Activated B cell treated with CpG ODN at 0.5 μM for 24 hours (primary cell): Measurements from ENCODE around the gene CSKMT. TPM values are rescaled to one million over a fixed set of nuclear protein-coding genes. Genes with fewer than 3 reads are reported as not detected.
A peak's percentile ranks its signal among the peaks of the same experiment; 100 is the strongest.

Experiments used
- ATAC-seq: fragments of 200-7000 bp; cut with Tn5 transposase; one replicate; pipeline ENCODE4 v1.10.0; 2021; ENCODE audit warnings: low read depth, mild to moderate bottlenecking, moderate library complexity
- CTCF ChIA-PET: fragments of 350-600 bp; sonication (Branson Sonifier 250); formaldehyde crosslinking; loops from one replicate; lab custom pipeline; 2021; ENCODE audit warnings: antibody characterized with exemption; lab: Charles Lee
- POLR2A ChIA-PET: fragments of 350-600 bp; sonication (Branson Sonifier 250); formaldehyde crosslinking; loops from one replicate; lab custom pipeline; 2021; ENCODE audit warnings: antibody characterized with exemption; lab: Charles Lee
- DNase-seq: peaks from one replicate; pipeline ENCODE4 v3.0.0; 2022
- H3K27ac Mint-ChIP-seq: one replicate; pipeline ENCODE4 v1.8.0; 2020; ENCODE audit warnings: mixed read lengths
- H3K27me3 Mint-ChIP-seq: one replicate; pipeline ENCODE4 v1.8.0; 2021; ENCODE audit warnings: mixed read lengths
- H3K36me3 Mint-ChIP-seq: one replicate; pipeline ENCODE4 v1.8.0; 2021; ENCODE audit warnings: low read depth, mixed read lengths
- H3K4me1 Mint-ChIP-seq: one replicate; pipeline ENCODE4 v1.8.0; 2021; ENCODE audit warnings: mixed read lengths
- H3K4me3 Mint-ChIP-seq: one replicate; pipeline ENCODE4 v1.8.0; 2020; ENCODE audit warnings: mild to moderate bottlenecking, mixed read lengths
- H3K9me3 Mint-ChIP-seq: one replicate; pipeline ENCODE4 v1.8.0; 2020; ENCODE audit warnings: mixed read lengths
- intact Hi-C: fragments of 100-400 bp; cut with micrococcal nuclease; formaldehyde crosslinking; loops from one replicate; pipeline ENCODE4 v1.15.1; 2024
- total RNA-seq: library from RNA; stranded (reverse); gene quantifications from 2 replicates; pipeline ENCODE4 v1.2.3, GENCODE V29; 2022
- TF ChIP-seq, protein P1 (sequence below): fragments of 200-600 bp; IDR thresholded peaks from one replicate; pipeline ENCODE4 v1.8.0; 2022; ENCODE audit warnings: antibody characterized with exemption, mild to moderate bottlenecking

CSKMT gene
- total RNA-seq, 1 donor from 2014 or later: 52.1 TPM

DNA sequence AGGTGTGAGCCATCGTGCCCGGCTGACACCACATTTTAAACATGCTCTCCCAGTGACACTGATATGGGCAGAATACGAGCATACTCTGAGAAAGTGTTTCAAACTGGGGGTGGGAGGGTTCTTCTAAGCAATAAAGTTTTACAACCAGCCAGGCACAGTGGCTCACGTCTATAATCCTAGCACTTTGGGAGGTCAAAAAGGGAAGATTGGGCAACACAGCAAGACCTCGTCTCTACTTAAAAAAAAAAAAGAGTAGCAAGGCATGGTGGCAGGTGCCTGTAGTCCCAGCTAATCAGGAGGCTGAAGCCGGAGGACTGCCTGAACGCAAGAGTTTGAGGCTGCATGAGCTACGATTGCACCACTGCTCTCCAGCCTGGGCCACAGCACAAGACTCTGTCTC, 20.9 kb upstream of the CSKMT start:
- ChIA-PET CTCF (no interaction called here), POLR2A (interaction anchor here (0.6 to 5.8 kb wide), 11 partner anchors 9 to 188 kb away, joined by 3 to 130 read pairs (median 7); partner anchors contain the start of genes B3GAT3, C11orf98, CSKMT and INTS5)
- H3K27ac Mint-ChIP-seq: peak overlapping the region; percentile 12
- no peaks in the 10 kb centered on the region for H3K9me3 Mint-ChIP-seq
- intact Hi-C loops: no loop called here
- peaks cover 36% of the 10 kb centered on the region for H3K4me1 Mint-ChIP-seq
- no peaks in the 10 kb centered on the region for H3K27me3 Mint-ChIP-seq
- peak overlapping the region; percentile 32 for H3K4me3 Mint-ChIP-seq
- H3K36me3 Mint-ChIP-seq: peaks cover 35% of the 10 kb centered on the region
- TF ChIP-seq, protein P1, sequence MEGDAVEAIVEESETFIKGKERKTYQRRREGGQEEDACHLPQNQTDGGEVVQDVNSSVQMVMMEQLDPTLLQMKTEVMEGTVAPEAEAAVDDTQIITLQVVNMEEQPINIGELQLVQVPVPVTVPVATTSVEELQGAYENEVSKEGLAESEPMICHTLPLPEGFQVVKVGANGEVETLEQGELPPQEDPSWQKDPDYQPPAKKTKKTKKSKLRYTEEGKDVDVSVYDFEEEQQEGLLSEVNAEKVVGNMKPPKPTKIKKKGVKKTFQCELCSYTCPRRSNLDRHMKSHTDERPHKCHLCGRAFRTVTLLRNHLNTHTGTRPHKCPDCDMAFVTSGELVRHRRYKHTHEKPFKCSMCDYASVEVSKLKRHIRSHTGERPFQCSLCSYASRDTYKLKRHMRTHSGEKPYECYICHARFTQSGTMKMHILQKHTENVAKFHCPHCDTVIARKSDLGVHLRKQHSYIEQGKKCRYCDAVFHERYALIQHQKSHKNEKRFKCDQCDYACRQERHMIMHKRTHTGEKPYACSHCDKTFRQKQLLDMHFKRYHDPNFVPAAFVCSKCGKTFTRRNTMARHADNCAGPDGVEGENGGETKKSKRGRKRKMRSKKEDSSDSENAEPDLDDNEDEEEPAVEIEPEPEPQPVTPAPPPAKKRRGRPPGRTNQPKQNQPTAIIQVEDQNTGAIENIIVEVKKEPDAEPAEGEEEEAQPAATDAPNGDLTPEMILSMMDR: no peak
- DNase-seq (no peak), ATAC-seq (no peak)

DNA sequence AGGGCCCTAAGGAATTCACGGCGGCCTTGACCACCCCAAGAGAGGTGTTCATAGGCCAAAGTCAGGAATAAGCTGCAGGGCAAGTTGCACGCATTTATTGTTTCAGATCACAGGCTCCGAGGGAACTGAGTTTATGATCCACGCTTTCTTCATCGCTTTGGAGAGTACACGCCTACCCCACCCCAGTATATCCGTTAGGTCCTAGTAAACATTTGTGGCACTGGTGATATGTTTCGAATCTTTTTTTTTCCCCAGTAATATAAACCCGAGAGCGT, 19.5 kb upstream of the CSKMT start:
- intact Hi-C loops: no loop called here
- ChIA-PET POLR2A (interaction anchor here (0.7 to 5.8 kb wide), 17 partner anchors 9 to 236 kb away, joined by 3 to 130 read pairs (median 12); partner anchors contain the start of genes B3GAT3, BSCL2, C11orf98 and CSKMT), CTCF (interaction anchor here (1.4 kb wide), 1 partner anchor 221 kb away, joined by 3 read pairs; no protein-coding TSS in a partner anchor)
- Mint-ChIP-seq H3K36me3 (peaks cover 37% of the 10 kb centered on the region), H3K4me3 (peak overlapping the region; percentile 93), H3K27me3 (no peaks in the 10 kb centered on the region), H3K27ac (peak overlapping the region; percentile 86), H3K4me1 (peaks cover 36% of the 10 kb centered on the region), H3K9me3 (no peaks in the 10 kb centered on the region)
- no peak for DNase-seq
- TF ChIP-seq, protein P1: no peak
- ATAC-seq: no peak

DNA sequence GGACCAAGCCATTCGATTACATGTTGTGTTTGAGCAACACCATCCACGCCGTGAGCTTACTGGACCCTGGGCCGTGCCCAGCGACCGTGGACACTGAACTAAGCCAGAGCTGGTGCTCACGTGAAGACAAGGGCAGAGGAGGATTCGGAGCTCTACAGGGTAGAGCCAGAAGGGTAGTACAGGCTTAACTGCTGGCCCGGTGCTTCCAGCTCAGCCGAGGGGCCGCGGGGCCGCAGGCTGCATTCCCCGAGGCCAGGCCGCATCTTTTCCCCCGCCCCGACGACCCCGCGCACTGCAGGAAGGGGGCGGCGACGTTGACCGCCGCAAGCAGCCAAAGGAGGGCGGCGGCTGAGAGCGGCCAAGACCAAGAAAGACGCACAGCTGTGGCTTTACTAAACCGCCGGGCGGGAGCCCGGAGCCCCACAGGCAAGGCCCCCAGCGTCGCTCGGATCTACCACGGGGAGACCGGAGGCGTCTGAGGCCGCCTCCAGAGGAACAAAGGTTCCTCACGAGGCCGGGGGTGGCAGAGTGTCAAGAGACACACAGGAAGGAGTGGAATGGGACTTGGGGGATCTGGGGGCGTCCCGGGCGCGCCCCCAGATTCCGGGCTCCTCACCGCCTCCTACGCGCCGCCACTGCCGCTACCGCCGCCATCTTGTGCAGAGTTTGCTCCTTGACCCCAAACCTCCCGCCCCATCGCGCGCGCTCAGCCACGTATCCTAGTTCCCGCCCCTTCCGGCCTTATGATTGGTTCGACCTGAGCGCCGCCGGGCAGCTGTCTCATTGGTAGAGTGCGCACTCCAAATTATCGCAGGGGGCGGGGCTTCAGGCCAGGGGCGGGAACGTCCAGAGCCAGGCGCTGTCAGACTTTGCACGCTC, 18.9 kb upstream of the CSKMT start, which contains the start of gene GANAB:
Gene GANAB, minus strand, starts transcription at position 668 of the 879 bp plus-strand sequence. Its CDS starts 14 bp downstream, at position 654.
- H3K9me3 Mint-ChIP-seq: no peaks in the 10 kb centered on the region
- H3K4me1 Mint-ChIP-seq: peaks cover 34% of the 10 kb centered on the region
- TF ChIP-seq, protein P1: no peak
- peak; percentile 99 for ATAC-seq
- peak within 1 kb of the TSS; percentile 86 for H3K27ac Mint-ChIP-seq
- H3K36me3 Mint-ChIP-seq: peaks cover 36% of the 10 kb centered on the region
- intact Hi-C loops: loop anchor here (1.0 to 2.0 kb wide), 8 partner anchors 19 to 210 kb away; partner anchors contain the start of genes C11orf98, CSKMT, EML3 and HNRNPUL2
- ChIA-PET CTCF (interaction anchor here (0.9 to 1.4 kb wide), 3 partner anchors 9 to 221 kb away, joined by 3 read pairs; no protein-coding TSS in a partner anchor), POLR2A (interaction anchor here (0.5 to 5.8 kb wide), 38 partner anchors 8 to 1241 kb away, joined by 3 to 130 read pairs (median 4); partner anchors contain the start of genes AHNAK, B3GAT3, BSCL2 and C11orf98)
- H3K4me3 Mint-ChIP-seq: peak within 1 kb of the TSS; percentile 93
- no peaks in the 10 kb centered on the region for H3K27me3 Mint-ChIP-seq
- DNase-seq: peak; percentile 89

DNA sequence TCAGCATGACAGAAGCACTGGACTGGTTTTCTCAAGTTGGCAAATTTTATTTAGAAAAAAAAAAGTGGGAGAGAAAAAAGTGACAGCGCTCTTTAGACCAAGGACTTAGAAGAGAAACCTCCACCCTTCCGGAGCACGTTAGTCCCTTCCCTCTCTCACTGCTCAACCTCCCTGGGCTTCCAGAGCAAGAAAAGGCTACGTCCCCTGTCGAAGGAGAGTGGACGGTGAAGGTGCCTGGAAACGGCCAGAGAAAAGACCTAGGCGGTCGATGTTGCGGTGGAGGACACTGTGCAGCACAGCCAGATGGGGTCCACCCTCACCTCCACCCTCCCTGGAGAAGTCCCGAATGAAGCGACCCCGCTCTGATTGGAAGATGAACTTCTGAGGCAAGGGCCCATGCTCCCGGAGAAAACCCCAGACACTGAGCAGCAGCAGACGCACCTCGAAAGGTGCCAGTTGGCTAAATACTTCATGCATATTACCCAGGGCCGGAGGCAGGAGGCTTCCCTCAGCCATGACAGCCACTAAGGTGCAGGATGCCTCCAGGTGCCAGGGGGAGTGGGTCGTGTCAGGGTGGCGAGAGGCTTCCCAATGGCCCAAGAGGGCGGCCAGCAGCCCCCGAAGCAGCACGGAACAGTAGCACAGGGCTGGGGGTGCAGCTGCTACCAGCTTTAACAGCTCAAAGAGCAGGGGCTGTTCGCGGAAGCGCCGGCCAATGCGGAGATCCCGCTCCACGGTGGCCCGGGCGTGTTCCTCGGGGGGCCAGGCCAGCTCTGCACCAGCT, 18.1 kb upstream of the CSKMT start:
- CTCF ChIA-PET: interaction anchor here (0.9 to 1.4 kb wide), 3 partner anchors 9 to 222 kb away, joined by 3 read pairs; no protein-coding TSS in a partner anchor
- POLR2A ChIA-PET: interaction anchor here (0.5 to 5.8 kb wide), 32 partner anchors 10 to 1242 kb away, joined by 3 to 130 read pairs (median 6); partner anchors contain the start of genes AHNAK, B3GAT3, C11orf98 and CSKMT
- intact Hi-C loops: loop anchor here (1.0 to 2.0 kb wide), 8 partner anchors 18 to 209 kb away; partner anchors contain the start of genes C11orf98, CSKMT, EML3 and HNRNPUL2
- Mint-ChIP-seq H3K27me3 (no peaks in the 10 kb centered on the region), H3K27ac (peak overlapping the region; percentile 86), H3K36me3 (peaks cover 36% of the 10 kb centered on the region), H3K4me1 (peaks cover 34% of the 10 kb centered on the region), H3K9me3 (no peaks in the 10 kb centered on the region), H3K4me3 (peak overlapping the region; percentile 93)
- TF ChIP-seq, protein P1: no peak
- DNase-seq (no peak), ATAC-seq (no peak)
